Measurements from ENCODE around the gene TAX1BP3.
A peak's percentile ranks its signal among the peaks of the same experiment; 100 is the strongest.
"Not testable (repeated sequence)": the region's sequence is repeated elsewhere in the genome, so short reads cannot be mapped to it uniquely, and the experiment has no call there.

Gene TAX1BP3, protein sequence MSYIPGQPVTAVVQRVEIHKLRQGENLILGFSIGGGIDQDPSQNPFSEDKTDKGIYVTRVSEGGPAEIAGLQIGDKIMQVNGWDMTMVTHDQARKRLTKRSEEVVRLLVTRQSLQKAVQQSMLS

DNA sequence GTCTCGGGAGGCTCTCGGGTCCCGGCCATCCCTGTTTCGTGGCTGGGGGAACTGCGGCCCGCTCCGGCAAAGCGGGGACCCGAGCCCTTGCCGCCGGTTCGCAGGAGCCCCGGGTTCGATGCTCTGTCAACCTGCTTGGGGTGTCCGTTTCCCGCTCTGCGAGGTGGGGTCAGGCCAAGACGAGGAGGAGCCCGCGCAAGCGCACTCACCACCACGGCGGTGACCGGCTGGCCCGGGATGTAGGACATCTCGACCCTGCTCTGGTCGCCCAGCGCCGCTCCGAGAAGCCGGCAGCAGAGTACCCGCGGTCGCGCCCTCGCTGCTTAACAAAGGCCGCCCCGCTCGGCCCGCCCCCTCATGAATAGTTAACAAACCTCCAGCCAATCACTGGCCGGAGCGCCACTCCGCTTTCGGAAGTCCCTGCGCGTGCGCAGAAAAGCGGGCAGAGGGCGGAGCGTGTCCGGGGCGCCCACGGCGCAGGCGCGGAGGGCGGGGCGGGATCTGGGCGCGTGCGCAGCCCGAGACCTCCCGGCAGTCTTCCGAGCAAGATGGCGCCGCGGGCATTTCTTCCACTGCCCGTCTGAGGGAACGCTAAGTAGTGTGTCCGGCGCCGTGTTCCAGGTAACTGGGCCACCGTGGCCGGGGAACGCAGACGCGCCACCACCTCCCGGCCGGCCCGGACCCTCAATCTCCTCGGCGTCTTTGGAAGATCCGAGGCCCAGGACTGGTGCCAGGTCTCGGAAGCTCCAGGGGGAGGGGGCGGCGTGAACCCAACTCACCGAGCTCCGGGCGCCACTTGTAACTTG, at the start of gene TAX1BP3, which contains the start of gene EMC6:
Gene TAX1BP3 (minus strand): TSS at position 300 of the 806 bp plus-strand sequence. CDS start 52 bp downstream, at position 248.
Gene EMC6 (plus strand): TSS at position 534 of the 806 bp plus-strand sequence. CDS start 335 bp downstream, outside the sequence.
- peak; percentile 99 for DNase-seq (ENCODE audit: low spot score)

- DNase-seq (ENCODE audit: low spot score) = no peak
These were observed 46.9 kb upstream of the TAX1BP3 start for GRCh38 chr17:3715296-3715695.

- no peak for DNase-seq (ENCODE audit: low spot score)
These were observed 44.6 kb upstream of the TAX1BP3 start for GRCh38 chr17:3712811-3713463.

- no peak for DNase-seq (ENCODE audit: low spot score)
These were observed 42.6 kb upstream of the TAX1BP3 start for GRCh38 chr17:3710951-3711383.

DNA sequence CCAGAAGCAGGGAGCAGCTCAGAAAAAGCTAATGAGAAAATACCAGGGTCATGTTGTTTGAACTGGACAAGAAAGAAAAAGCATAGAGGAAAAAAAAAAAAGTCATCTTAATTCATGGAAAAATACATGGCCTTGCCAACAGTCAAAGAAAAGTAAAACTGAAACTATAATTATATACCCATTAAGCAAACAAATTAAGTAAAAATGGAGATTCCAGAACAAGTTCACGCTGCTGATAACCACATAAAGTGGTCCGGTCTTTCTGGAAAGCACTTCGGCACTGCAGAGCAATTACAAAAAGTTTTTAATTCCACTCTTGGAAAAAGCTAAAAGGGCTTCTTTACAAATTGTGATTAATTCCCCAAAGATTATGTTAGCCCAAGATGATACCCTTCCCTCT, 40.0 kb upstream of the TAX1BP3 start:
- no peak for DNase-seq (ENCODE audit: low spot score)

GRCh38 chr17:3705718-3705984, 37.3 kb upstream of the TAX1BP3 start:
- not testable (repeated sequence) for DNase-seq (ENCODE audit: low spot score)

DNA sequence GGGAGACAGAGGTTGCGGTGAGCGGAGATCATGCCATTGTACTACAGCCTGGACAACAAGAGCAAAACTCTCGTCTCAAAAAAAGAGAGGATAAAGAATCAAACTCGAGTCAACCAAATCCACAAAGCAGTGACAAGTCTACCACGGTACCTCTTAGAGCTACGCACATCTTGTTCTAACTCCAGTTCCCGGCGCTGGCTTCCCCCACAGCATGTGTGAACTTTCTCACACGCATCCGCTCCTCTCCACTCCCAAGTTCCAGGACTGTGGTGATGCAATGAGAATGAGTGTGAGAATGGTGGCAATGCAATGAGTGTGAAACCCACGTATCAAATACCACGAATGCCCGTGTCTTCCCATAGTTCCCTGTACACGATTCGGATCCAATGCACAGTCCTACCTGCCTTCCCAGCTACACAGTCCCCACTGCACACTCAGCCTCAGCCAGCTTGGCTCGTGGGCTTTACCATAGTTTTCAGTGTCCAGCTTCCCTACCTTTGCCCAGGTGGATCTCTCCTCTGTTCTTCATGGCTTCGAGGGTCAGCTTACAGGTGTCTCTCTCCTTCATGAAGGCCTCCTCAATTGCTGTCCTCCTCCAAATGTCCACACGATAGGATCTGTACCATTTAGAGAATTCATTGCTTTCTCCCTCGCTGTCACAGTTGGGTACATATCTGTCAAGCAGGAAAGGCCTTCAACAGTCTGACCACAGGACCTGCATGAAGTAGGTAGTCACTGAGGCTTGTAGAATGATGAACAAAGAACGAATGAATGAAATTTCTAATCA, 36.7 kb upstream of the TAX1BP3 start:
- no peak for DNase-seq (ENCODE audit: low spot score)

GRCh38 chr17:3702041-3702539, 33.7 kb upstream of the TAX1BP3 start:
- not testable (repeated sequence) for DNase-seq (ENCODE audit: low spot score)

DNA sequence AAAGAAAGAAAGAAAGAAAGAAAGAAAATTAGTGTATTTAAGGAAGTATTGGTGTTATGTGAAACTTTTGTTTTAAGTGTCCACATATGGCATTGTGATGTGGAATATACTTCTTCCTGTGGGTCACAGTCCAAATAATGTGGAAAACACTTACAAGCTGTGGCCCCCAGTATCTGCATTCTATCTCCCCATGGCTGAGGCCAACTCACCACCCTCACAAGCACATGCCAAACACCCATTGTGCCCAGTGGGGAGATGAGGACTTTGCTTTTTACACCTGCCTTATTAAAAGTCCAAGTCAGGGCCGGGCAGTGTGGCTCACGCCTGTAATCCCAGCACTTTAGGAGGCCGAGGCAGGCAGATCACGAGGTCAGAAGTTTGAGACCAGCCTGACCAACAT, 31.6 kb upstream of the TAX1BP3 start:
- no peak for DNase-seq (ENCODE audit: low spot score)

DNA sequence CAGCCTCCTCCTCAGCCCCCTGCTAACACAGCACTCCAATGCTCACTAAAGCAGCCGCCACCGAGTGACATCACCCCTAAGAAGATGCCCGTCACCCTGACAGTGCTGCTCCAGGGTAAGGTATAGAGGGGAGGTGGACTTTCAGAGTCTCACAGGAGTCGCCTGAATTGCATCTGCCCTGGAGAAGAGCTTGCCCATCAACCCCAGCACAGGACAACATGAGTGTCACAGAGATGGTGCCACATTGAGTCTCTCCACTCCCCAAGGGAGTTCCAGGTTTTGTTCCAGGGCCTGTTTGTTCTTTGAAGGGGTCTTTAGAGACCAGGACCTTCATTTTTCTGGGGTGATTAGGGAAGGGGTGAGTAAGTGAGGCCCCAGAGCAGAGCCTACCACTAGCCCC, 29.8 kb upstream of the TAX1BP3 start:
- DNase-seq (ENCODE audit: low spot score) = no peak

DNA sequence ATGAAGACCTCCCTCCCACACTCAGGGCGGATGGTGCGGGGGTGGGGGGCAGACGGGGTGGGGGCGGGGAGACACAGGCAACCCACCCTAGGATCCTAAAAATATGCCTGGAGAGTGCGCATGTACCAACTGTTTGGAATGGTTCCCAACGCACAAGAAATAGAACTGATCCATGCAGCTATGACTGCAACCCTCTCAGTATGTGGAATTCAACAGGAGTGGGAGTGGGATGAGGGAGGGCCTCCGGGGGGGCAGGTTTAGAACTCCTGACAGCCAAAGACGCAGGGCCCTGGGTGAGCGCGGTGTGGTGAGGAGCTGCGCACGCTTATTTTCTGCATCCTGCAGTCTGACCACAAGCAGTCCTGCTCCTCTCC, 28.7 kb upstream of the TAX1BP3 start:
- no peak for DNase-seq (ENCODE audit: low spot score)

- peak; percentile 34 for DNase-seq (ENCODE audit: low spot score)
These were observed 27.5 kb upstream of the TAX1BP3 start, which contains the start of gene P2RX5 for GRCh38 chr17:3695723-3696411. TSS of gene P2RX5 (minus strand) at chr17:3696155. CDS start at chr17:3696005, 150 bp downstream.

GRCh38 chr17:3695129-3695722, 26.8 kb upstream of the TAX1BP3 start:
- peak; percentile 26 for DNase-seq (ENCODE audit: low spot score)

DNA sequence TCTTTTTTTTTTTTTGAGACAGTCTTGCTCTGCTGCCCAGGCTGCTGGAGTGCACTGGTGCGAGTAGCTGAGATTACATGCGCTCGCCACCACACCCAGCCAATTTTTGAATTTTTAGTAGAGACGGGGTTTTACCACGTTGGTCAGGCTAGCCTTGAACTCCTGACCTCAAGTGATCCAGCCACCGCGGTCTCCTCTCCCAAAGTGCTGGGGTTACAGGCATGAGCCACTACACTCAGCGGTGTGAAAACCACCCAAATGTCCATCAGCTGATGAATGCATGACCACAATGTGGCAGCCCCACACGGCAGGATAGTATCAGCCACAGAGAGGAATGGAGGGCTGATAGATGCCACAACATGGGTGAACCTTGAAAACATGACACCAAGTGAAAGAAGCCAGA, 25.5 kb upstream of the TAX1BP3 start:
- no peak for DNase-seq (ENCODE audit: low spot score)

DNA sequence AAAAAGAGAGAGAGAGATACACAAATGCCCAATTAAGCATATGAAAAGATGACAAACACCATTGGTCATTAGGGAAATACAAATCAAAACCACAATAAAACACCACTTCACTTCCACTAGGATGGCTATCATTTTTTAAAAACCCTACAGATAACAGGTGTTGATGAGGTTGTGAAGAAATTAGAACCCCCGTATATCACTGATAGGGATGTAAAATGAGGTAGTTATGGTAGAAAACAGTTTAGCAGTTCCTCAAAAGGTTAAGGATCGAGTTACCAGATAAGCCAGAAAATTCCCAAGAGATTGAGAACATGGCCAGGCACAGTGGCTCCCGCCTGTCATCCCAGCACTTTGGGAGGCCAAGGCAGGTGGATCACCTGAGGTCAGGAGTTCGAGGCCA, 24.8 kb upstream of the TAX1BP3 start:
- no peak for DNase-seq (ENCODE audit: low spot score)

GRCh38 chr17:3692346-3692745, 24.0 kb upstream of the TAX1BP3 start:
- DNase-seq (ENCODE audit: low spot score) = no peak

- DNase-seq (ENCODE audit: low spot score) = no peak
These were observed 23.3 kb upstream of the TAX1BP3 start for GRCh38 chr17:3691617-3692067.

GRCh38 chr17:3690094-3690715, 21.8 kb upstream of the TAX1BP3 start:
- no peak for DNase-seq (ENCODE audit: low spot score)

- no peak for DNase-seq (ENCODE audit: low spot score)
These were observed 21.1 kb upstream of the TAX1BP3 start for GRCh38 chr17:3689262-3690093.

- no peak for DNase-seq (ENCODE audit: low spot score)
These were observed 20.5 kb upstream of the TAX1BP3 start for GRCh38 chr17:3688852-3689261.

Measured in LoVo (cell line).